Immature natural killer cell (primary cell): ENCODE data around the gene FIBCD1. TPM values are rescaled to one million over a fixed set of nuclear protein-coding genes. Genes with fewer than 3 reads are reported as not detected.

Experiments used
- DNase-seq, 3 donors: peaks; one replicate each; pipeline ENCODE4 v3.0.0; 2022; ENCODE audit warnings: mixed read lengths in 1 of 3
- H3K27ac Mint-ChIP-seq, 6 donors: one replicate each; pipeline ENCODE4 v1.8.0; 2020; ENCODE audit warnings: mixed read lengths in 6 of 6, mild to moderate bottlenecking in 5 of 6, inconsistent platforms in 4 of 6, moderate library complexity in 3 of 6
- H3K27me3 Mint-ChIP-seq, 3 donors: one replicate each; pipeline ENCODE4 v1.8.0; 2020 to 2021; ENCODE audit warnings: low read depth in 3 of 3, mild to moderate bottlenecking in 3 of 3, mixed read lengths in 3 of 3, moderate library complexity in 3 of 3, inconsistent platforms in 1 of 3
- H3K36me3 Mint-ChIP-seq, 3 donors: one replicate each; pipeline ENCODE4 v1.8.0; 2020; ENCODE audit warnings: mixed read lengths in 3 of 3, inconsistent platforms in 2 of 3, mild to moderate bottlenecking in 2 of 3
- H3K4me1 Mint-ChIP-seq, 2 donors: one replicate each; pipeline ENCODE4 v1.8.0; 2020; ENCODE audit warnings: inconsistent platforms in 2 of 2, mild to moderate bottlenecking in 2 of 2, mixed read lengths in 2 of 2, moderate library complexity in 1 of 2
- H3K4me3 Mint-ChIP-seq, 5 donors: one replicate each; pipeline ENCODE4 v1.8.0; 2020; ENCODE audit warnings: mild to moderate bottlenecking in 5 of 5, mixed read lengths in 5 of 5, inconsistent platforms in 3 of 5, moderate library complexity in 3 of 5
- H3K9me3 Mint-ChIP-seq, 6 donors: one replicate each; pipeline ENCODE4 v1.8.0; 2020; ENCODE audit warnings: mild to moderate bottlenecking in 6 of 6, mixed read lengths in 6 of 6, inconsistent platforms in 4 of 6, moderate library complexity in 3 of 6
- polyA plus RNA-seq, 3 donors: library from polyadenylated mRNA; unstranded; fragments of 300-500 nt; fragmentation: Illumina TruSeq; gene quantifications; one replicate each; pipeline ENCODE4 v1.2.3, GENCODE V29; 2021

The FIBCD1 gene
- polyA plus RNA-seq, 3 donors from 2014 or later: not detected

- no peak overlapping the region for H3K4me3 Mint-ChIP-seq
- H3K36me3 Mint-ChIP-seq: peaks cover 5 to 11% (median 9%) of the 10 kb centered on the region in 3 donors
- no peak for DNase-seq
- H3K4me1 Mint-ChIP-seq: peaks cover 4 to 14% of the 10 kb centered on the region in 2 donors
- H3K27me3 Mint-ChIP-seq: no peaks in the 10 kb centered on the region
- H3K9me3 Mint-ChIP-seq: no peaks in the 10 kb centered on the region
- peak overlapping the region in 1 of 6 donors; percentile 13 for H3K27ac Mint-ChIP-seq
Observed at GRCh38 chr9:130858739-130859705, 80.0 kb downstream of the FIBCD1 start.

DNA sequence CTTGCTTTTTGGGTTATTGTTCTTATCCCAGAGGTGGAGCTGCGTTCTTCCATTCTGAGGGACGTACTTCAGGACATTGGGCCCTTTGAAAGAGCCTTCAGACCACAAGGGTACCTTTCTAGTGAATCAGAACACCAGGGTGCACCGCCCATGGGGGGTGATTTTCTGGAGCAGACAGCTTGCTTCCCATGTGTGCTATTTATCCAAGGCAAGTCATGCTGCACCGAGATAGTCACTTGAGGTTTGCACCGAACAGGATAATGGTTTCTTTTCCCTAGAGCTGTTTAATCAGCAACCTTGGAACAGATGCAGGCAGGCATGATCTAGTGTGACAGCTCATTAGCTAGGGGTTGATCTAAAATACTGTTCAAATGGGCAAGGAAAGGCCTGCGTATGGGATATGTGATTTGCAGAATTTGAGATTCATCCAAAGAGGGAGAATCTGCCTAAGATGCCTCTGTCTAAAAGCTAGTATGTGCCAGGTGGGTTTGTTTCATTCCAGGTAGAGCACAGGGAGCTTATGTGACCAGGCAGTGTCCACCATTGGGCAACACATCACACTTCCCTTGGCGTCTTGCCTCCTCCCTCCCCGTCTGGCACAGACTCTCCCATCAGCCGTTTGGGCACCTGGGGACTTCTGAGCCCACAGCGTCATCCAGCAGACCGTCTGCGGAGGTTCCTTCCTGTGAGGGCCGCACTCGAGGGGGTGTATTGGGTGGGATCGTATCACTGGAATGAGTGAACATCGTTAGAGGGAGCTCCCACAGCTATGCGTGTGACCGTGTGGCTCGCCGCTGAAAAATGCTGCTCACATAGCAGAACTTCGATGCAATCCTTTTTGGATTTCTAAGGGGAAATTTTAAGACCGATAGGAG, 80.9 kb downstream of the FIBCD1 start:
- H3K36me3 Mint-ChIP-seq: peaks cover 3 to 11% (median 9%) of the 10 kb centered on the region in 3 donors
- no peaks in the 10 kb centered on the region for H3K27me3 Mint-ChIP-seq

GRCh38 chr9:130856474-130856873, 82.6 kb downstream of the FIBCD1 start:
- no peak for DNase-seq
- Mint-ChIP-seq H3K9me3 (no peaks in the 10 kb centered on the region), H3K27me3 (no peaks in the 10 kb centered on the region), H3K36me3 (peaks cover 0 to 8% (median 3%) of the 10 kb centered on the region in 3 donors), H3K4me3 (no peak overlapping the region), H3K4me1 (peaks cover 2 to 9% of the 10 kb centered on the region in 2 donors), H3K27ac (peak overlapping the region in 1 of 6 donors; percentile 3)

More for the DNA sequence above, 80.9 kb downstream of the FIBCD1 start:
- DNase-seq: no peak
- H3K27ac Mint-ChIP-seq: no peak overlapping the region
- H3K9me3 Mint-ChIP-seq: no peaks in the 10 kb centered on the region
- H3K4me3 Mint-ChIP-seq: no peak overlapping the region
- peaks cover 4 to 9% of the 10 kb centered on the region in 2 donors for H3K4me1 Mint-ChIP-seq

- DNase-seq: no peak
- Mint-ChIP-seq H3K4me1 (peaks cover 0 to 2% of the 10 kb centered on the region in 2 donors), H3K27ac (no peak overlapping the region), H3K27me3 (peaks cover 0 to 3% (median 0%) of the 10 kb centered on the region in 3 donors), H3K4me3 (no peak overlapping the region), H3K9me3 (no peaks in the 10 kb centered on the region), H3K36me3 (peaks cover 0 to 5% (median 3%) of the 10 kb centered on the region in 3 donors)
Observed at GRCh38 chr9:130854835-130855234, 84.2 kb downstream of the FIBCD1 start.

GRCh38 chr9:130854092-130854491, 85.0 kb downstream of the FIBCD1 start:
- peaks cover 0 to 2% of the 10 kb centered on the region in 2 donors for H3K4me1 Mint-ChIP-seq
- no peak overlapping the region for H3K4me3 Mint-ChIP-seq
- no peak overlapping the region for H3K27ac Mint-ChIP-seq
- DNase-seq: no peak
- H3K9me3 Mint-ChIP-seq: no peaks in the 10 kb centered on the region
- H3K36me3 Mint-ChIP-seq: peaks cover 0 to 5% (median 3%) of the 10 kb centered on the region in 3 donors
- H3K27me3 Mint-ChIP-seq: peaks cover 0 to 3% (median 0%) of the 10 kb centered on the region in 3 donors

DNA sequence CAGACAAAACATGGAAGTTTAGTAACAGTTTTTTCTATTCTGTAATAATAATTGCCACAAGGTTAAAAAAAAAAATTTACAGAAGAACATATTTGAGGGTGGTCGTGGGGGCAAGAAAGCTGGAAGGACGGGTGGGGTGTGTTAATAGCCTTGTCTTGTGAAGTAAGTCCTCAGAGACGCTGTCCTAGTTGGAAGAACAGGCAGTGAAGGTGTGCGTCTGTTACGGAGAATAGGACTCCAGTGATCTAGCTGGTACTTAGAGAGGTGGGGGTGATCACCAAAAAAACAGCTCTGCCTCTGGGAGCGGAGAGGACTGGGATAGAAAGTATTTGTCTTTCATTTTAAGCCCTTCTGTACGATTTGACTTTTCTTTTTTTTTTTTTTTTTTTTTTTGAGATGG, 86.2 kb downstream of the FIBCD1 start:
- H3K36me3 Mint-ChIP-seq: peaks cover 0 to 5% (median 3%) of the 10 kb centered on the region in 3 donors
- H3K9me3 Mint-ChIP-seq: no peaks in the 10 kb centered on the region
- H3K4me3 Mint-ChIP-seq: no peak overlapping the region
- no peak overlapping the region for H3K27ac Mint-ChIP-seq
- DNase-seq: no peak
- H3K4me1 Mint-ChIP-seq: peaks cover under 1 to 2% of the 10 kb centered on the region in 2 donors
- peaks cover 0 to 3% (median 0%) of the 10 kb centered on the region in 3 donors for H3K27me3 Mint-ChIP-seq

Other genes starting within 250 kb of the FIBCD1 start
- 10 to 100 TPM; 12.9 to 27.4 (median 20.0) TPM for gene EXOSC2, start 245.5 kb downstream of the FIBCD1 start, polyA plus RNA-seq
- 10 to 100 TPM in 1 of 3 donors, 1 to 10 TPM in 1, under 1 TPM in 1; 0.25 to 19.2 (median 5.0) TPM for gene ABL1, start 104.0 kb downstream of the FIBCD1 start, polyA plus RNA-seq
- not detected for gene QRFP, start 42.4 kb downstream of the FIBCD1 start, polyA plus RNA-seq
- gene LAMC3, start 69.9 kb upstream of the FIBCD1 start, polyA plus RNA-seq: not detected
- not detected for gene AIF1L, start 157.3 kb upstream of the FIBCD1 start, polyA plus RNA-seq
- 10 to 100 TPM in 1 of 3 donors, 1 to 10 TPM in 2; 4.9 to 20.1 (median 9.9) TPM for gene NUP214, start 186.3 kb upstream of the FIBCD1 start, polyA plus RNA-seq